H1 (cell line): ENCODE measurements around the gene TMEM128. TPM values are rescaled to one million over a fixed set of nuclear protein-coding genes. Genes with fewer than 3 reads are reported as not detected.
"Not testable (repeated sequence)": the region's sequence is repeated elsewhere in the genome, so short reads cannot be mapped to it uniquely, and the experiment has no call there.

Experiments
- CTCF ChIA-PET: fragments of 300-600 bp; sonication (Branson Sonifier 250); formaldehyde crosslinking; loops from one replicate; lab custom pipeline; 2021; ENCODE audit not compliant: partially characterized antibody; lab: Charles Lee
- POLR2A ChIA-PET: fragments of 300-600 bp; sonication (Branson Sonifier 250); formaldehyde crosslinking; loops from one replicate; lab custom pipeline; 2021; ENCODE audit warnings: inconsistent platforms; ENCODE audit not compliant: partially characterized antibody; lab: Charles Lee
- DNase-seq, 2 experiments: peaks; one replicate each; pipeline versions ENCODE4 v3.0.0 to v3.0.0-alpha.2; 2010 to 2022; ENCODE audit warnings: low spot score in 2 of 2, low read depth in 1 of 2, mixed read lengths in 1 of 2
- FAIRE-seq: peaks from 2 replicates; lab custom pipeline; 2011; peaks lifted over from hg19 to GRCh38; lab: Jason Lieb, UNC
- H2AFZ ChIP-seq: 2 replicates; pipeline ENCODE4 v1.8.1; 2012; ENCODE audit warnings: low read length, inconsistent platforms
- H2AK5ac ChIP-seq: 2 replicates; pipeline ENCODE4 v1.6.1; 2013; ENCODE audit warnings: low read depth, low read length
- H2BK120ac ChIP-seq: replicated peaks from 2 replicates; pipeline ENCODE3; 2013; ENCODE audit warnings: low read depth, low read length, inconsistent platforms
- H2BK12ac ChIP-seq: 2 replicates; pipeline ENCODE4 v1.6.1; 2013; ENCODE audit warnings: low read depth, low read length
- H2BK15ac ChIP-seq: 2 replicates; pipeline ENCODE4 v1.6.1; 2013; ENCODE audit warnings: low read length
- H2BK20ac ChIP-seq: 2 replicates; pipeline ENCODE4 v1.6.1; 2013; ENCODE audit warnings: low read length
- H2BK5ac ChIP-seq: 2 replicates; pipeline ENCODE4 v1.6.1; 2013; ENCODE audit warnings: low read depth, low read length
- H3K14ac ChIP-seq: 2 replicates; pipeline ENCODE4 v1.6.1; 2013; ENCODE audit warnings: inconsistent platforms; ENCODE audit not compliant: insufficient read length
- H3K18ac ChIP-seq: 2 replicates; pipeline ENCODE4 v1.6.1; 2013; ENCODE audit warnings: low read length; ENCODE audit errors: extremely low read depth
- H3K23ac ChIP-seq: 2 replicates; pipeline ENCODE4 v1.6.1; 2013; ENCODE audit warnings: inconsistent platforms; ENCODE audit not compliant: insufficient read length
- H3K23me2 ChIP-seq: 2 replicates; pipeline ENCODE4 v1.6.1; 2013; ENCODE audit warnings: low read depth, low read length
- H3K27ac ChIP-seq: 2 replicates; pipeline ENCODE4 v1.6.1; 2011; ENCODE audit warnings: low read depth, low read length, inconsistent platforms
- H3K27me3 ChIP-seq, 4 experiments: replicated peaks in 1 of 4; 1 replicate in 1 of 4; 2 replicates in 3 of 4; pipeline versions ENCODE4 v1.6.1 to v1.8.1; 2011 to 2013; ENCODE audit warnings: low read length in 3 of 4, mild to moderate bottlenecking in 3 of 4, inconsistent platforms in 2 of 4, mixed read lengths in 2 of 4, moderate library complexity in 1 of 4; ENCODE audit not compliant: control insufficient read depth in 3 of 4, insufficient read depth in 3 of 4; ENCODE audit errors: extremely low read depth in 1 of 4
- H3K36me3 ChIP-seq, 4 experiments: 2 replicates each; pipeline versions ENCODE4 v1.6.1 to v1.8.1; 2011 to 2013; ENCODE audit warnings: mild to moderate bottlenecking in 4 of 4, low read length in 3 of 4, moderate library complexity in 2 of 4, control low read depth in 1 of 4, inconsistent platforms in 1 of 4; ENCODE audit not compliant: insufficient read depth in 4 of 4, control insufficient read depth in 2 of 4
- H3K4ac ChIP-seq: replicated peaks from 2 replicates; pipeline ENCODE3; 2013; ENCODE audit warnings: low read length, low read depth, mixed read lengths, inconsistent platforms; ENCODE audit not compliant: insufficient read length
- H3K4me1 ChIP-seq, 4 experiments: replicated peaks in 1 of 4; 1 replicate in 1 of 4; 2 replicates in 3 of 4; pipeline versions ENCODE4 v1.6.1 to v1.8.1; 2011 to 2013; ENCODE audit warnings: low read length in 3 of 4, inconsistent platforms in 2 of 4, mixed read lengths in 1 of 4; ENCODE audit not compliant: insufficient read depth in 4 of 4, control insufficient read depth in 3 of 4
- H3K4me2 ChIP-seq, 2 experiments: 2 replicates each; pipeline versions ENCODE4 v1.6.1 to v1.8.1; 2011 to 2013; ENCODE audit warnings: low read depth in 2 of 2, low read length in 2 of 2, control low read depth in 1 of 2, inconsistent platforms in 1 of 2, mild to moderate bottlenecking in 1 of 2; ENCODE audit not compliant: insufficient read depth in 1 of 2
- H3K4me3 ChIP-seq, 4 experiments: fragments of 200-600, 300-600 bp in 1 of 4; sonication (generic), shearing (Covaris generic), sonication (Bioruptor Twin) in 1 of 4; 2 replicates each; pipeline versions ENCODE4 v1.5.1 to v1.8.1; 2011 to 2016; ENCODE audit warnings: low read length in 4 of 4, low read depth in 3 of 4, control low read depth in 2 of 4, inconsistent platforms in 2 of 4, mild to moderate bottlenecking in 2 of 4, mixed read lengths in 1 of 4, moderate library complexity in 1 of 4; ENCODE audit not compliant: insufficient read depth in 2 of 4; ENCODE audit errors: extremely low read depth in 1 of 4
- H3K56ac ChIP-seq: replicated peaks from 2 replicates; pipeline ENCODE3; 2013; ENCODE audit warnings: low read depth, mild to moderate bottlenecking, mixed read lengths, low read length, inconsistent platforms; ENCODE audit not compliant: insufficient read length
- H3K79me1 ChIP-seq: 2 replicates; pipeline ENCODE4 v1.6.1; 2013; ENCODE audit warnings: low read depth, low read length, control low read depth
- H3K79me2 ChIP-seq, 2 experiments: 2 replicates each; pipeline versions ENCODE4 v1.6.1 to v1.8.1; 2012 to 2013; ENCODE audit warnings: low read length in 2 of 2, mild to moderate bottlenecking in 2 of 2, inconsistent platforms in 1 of 2; ENCODE audit not compliant: insufficient read depth in 2 of 2, control insufficient read depth in 1 of 2
- H3K9ac ChIP-seq, 4 experiments: replicated peaks in 1 of 4; 1 replicate in 1 of 4; 2 replicates in 3 of 4; pipeline versions ENCODE4 v1.6.1 to v1.8.1; 2011 to 2013; ENCODE audit warnings: low read depth in 3 of 4, low read length in 3 of 4, control low read depth in 2 of 4, mild to moderate bottlenecking in 2 of 4, moderate library complexity in 2 of 4, inconsistent platforms in 1 of 4; ENCODE audit errors: extremely low read depth in 1 of 4
- H3K9me3 ChIP-seq, 2 experiments: 2 replicates each; pipeline versions ENCODE4 v1.6.1 to v1.8.1; 2012 to 2013; ENCODE audit warnings: mild to moderate bottlenecking in 2 of 2, moderate library complexity in 2 of 2, control low read depth in 1 of 2, inconsistent platforms in 1 of 2, low read depth in 1 of 2, low read length in 1 of 2, mixed read lengths in 1 of 2; ENCODE audit not compliant: insufficient read depth in 2 of 2
- H4K20me1 ChIP-seq, 2 experiments: replicated peaks in 1 of 2; 2 replicates each; pipeline versions ENCODE3 to v1.8.1; 2011 to 2013; ENCODE audit warnings: inconsistent platforms in 2 of 2, low read length in 2 of 2, mild to moderate bottlenecking in 1 of 2; ENCODE audit not compliant: insufficient read depth in 2 of 2, control insufficient read depth in 1 of 2
- H4K5ac ChIP-seq: 2 replicates; pipeline ENCODE4 v1.6.1; 2013; ENCODE audit warnings: low read length, low read depth, mixed read lengths, inconsistent platforms; ENCODE audit not compliant: insufficient read length
- H4K8ac ChIP-seq: 2 replicates; pipeline ENCODE4 v1.8.0; 2013; ENCODE audit warnings: mild to moderate bottlenecking, moderate library complexity, low read length, inconsistent platforms; ENCODE audit not compliant: insufficient read depth; ENCODE audit errors: extremely low read depth
- H4K91ac ChIP-seq: replicated peaks from 2 replicates; pipeline ENCODE3; 2013; ENCODE audit warnings: low read length, mixed read lengths, inconsistent platforms; ENCODE audit not compliant: insufficient read length
- WGBS, 2 experiments: shearing (Covaris generic) in 1 of 2; methylation state at CpG; one replicate each; pipeline versions ENCODE4 v1.1.6 to v1.1.7; 2013 to 2015; ENCODE audit warnings: low lambda C conversion rate in 2 of 2, mixed read lengths in 2 of 2, inconsistent platforms in 1 of 2, low coverage in 1 of 2, missing lambda C conversion rate in 1 of 2; ENCODE audit not compliant: insufficient replicate concordance in 2 of 2, insufficient coverage in 1 of 2, insufficient read length in 1 of 2; ENCODE audit errors: extremely low coverage in 1 of 2, missing lambda C conversion rate in 1 of 2; 5-methylcytosine and 5-hydroxymethylcytosine counted together
- polyA plus RNA-seq, 7 experiments: library from polyadenylated mRNA; depleted of rRNA in 3 of 7; stranded (reverse) in 5 of 7; unstranded in 2 of 7; fragments of >200 nt in 5 of 7; fragments of 200-250 nt in 2 of 7; gene quantifications; 1 replicate in 5 of 7; 2 replicates in 1 of 7; 4 replicates in 1 of 7; pipeline versions ENCODE4 v1.2.1 to v1.2.3, GENCODE V29; 2011 to 2013; ENCODE audit warnings: missing spikeins in 2 of 7, mixed read lengths in 2 of 7
- total RNA-seq: library from RNA; stranded (reverse); fragmentation: NEBNext Ultra II Directional; extraction: Animal tissue kit (Norgen Biotek cat#: 25700); gene quantifications from 2 replicates; pipeline ENCODE4 v1.2.1, GENCODE V29; 2021

The TMEM128 gene
- total and polyA plus RNA-seq, 2 of the 8 experiments (the other 6 are each of a cell fraction or from before 2014, with no cell fraction given), result 17.7 to 33.6 TPM

- POLR2A ChIA-PET, CTCF ChIA-PET, H2BK20ac ChIP-seq, H2AK5ac ChIP-seq, H2BK120ac ChIP-seq, H3K23ac ChIP-seq, DNase-seq, H3K4me2 ChIP-seq, H2BK12ac ChIP-seq, H3K27ac ChIP-seq, H3K79me1 ChIP-seq, H3K4ac ChIP-seq, FAIRE-seq, H2AFZ ChIP-seq, H3K18ac ChIP-seq, H3K27me3 ChIP-seq, H3K23me2 ChIP-seq, H4K8ac ChIP-seq, H3K14ac ChIP-seq, H2BK5ac ChIP-seq, H4K5ac ChIP-seq, H3K9ac ChIP-seq, H3K56ac ChIP-seq, H3K36me3 ChIP-seq, H4K91ac ChIP-seq, H3K9me3 ChIP-seq, H3K79me2 ChIP-seq, H4K20me1 ChIP-seq, H3K4me3 ChIP-seq, H3K4me1 ChIP-seq, H2BK15ac ChIP-seq: not testable (repeated sequence)
- 87% methylated on average over 3 of the region's 3 CpGs; no CpG with 5 or more reads in 1 of the 2 experiments for WGBS, 2 experiments
Measured at GRCh38 chr4:4188557-4188956, 59.5 kb downstream of the TMEM128 start.

Other genes starting within 250 kb of the TMEM128 start
- gene OTOP1, start 21.3 kb downstream of the TMEM128 start, total RNA-seq, result not detected in 2 replicates
- not detected in 2 replicates for gene OTOP1, start 21.3 kb downstream of the TMEM128 start, polyA plus RNA-seq (2011; rRNA removed)
- gene LYAR, start 41.9 kb upstream of the TMEM128 start, total RNA-seq, result 46.2 and 46.9 TPM in 2 replicates
- 4.4 and 6.5 TPM in 2 replicates for gene LYAR, start 41.9 kb upstream of the TMEM128 start, polyA plus RNA-seq (2011; rRNA removed)
- 6.8 and 8.6 TPM in 2 replicates for gene ZBTB49, start 42.0 kb upstream of the TMEM128 start, total RNA-seq
- gene ZBTB49, start 42.0 kb upstream of the TMEM128 start, polyA plus RNA-seq (2011; rRNA removed), result 3.0 and 4.2 TPM in 2 replicates
- gene NSG1, start 138.9 kb upstream of the TMEM128 start, total RNA-seq, result 56.6 and 61.4 TPM in 2 replicates
- gene NSG1, start 138.9 kb upstream of the TMEM128 start, polyA plus RNA-seq (2011; rRNA removed), result 35.7 and 60.0 TPM in 2 replicates